HG03354 (cell line): ENCODE measurements around the gene FOXL2NB.

Experiments used
- ATAC-seq: cut with Tn5 transposase; IDR thresholded peaks from one replicate; pipeline ENCODE4 v1.9.1; 2021; ENCODE audit warnings: mild to moderate bottlenecking; ENCODE audit not compliant: unreplicated experiment, poor library complexity, severe bottlenecking

The FOXL2NB gene

GRCh38 chr3:138975351-138975750, 28.3 kb downstream of the FOXL2NB start:
- no peak for ATAC-seq

GRCh38 chr3:138976047-138976446, 29.0 kb downstream of the FOXL2NB start:
- ATAC-seq: no peak

GRCh38 chr3:138984816-138985215, 37.8 kb downstream of the FOXL2NB start:
- no peak for ATAC-seq

GRCh38 chr3:138985932-138986331, 38.9 kb downstream of the FOXL2NB start:
- no peak for ATAC-seq

- no peak for ATAC-seq
These were observed 40.2 kb downstream of the FOXL2NB start for GRCh38 chr3:138987181-138987580.

GRCh38 chr3:138995706-138996105, 48.7 kb downstream of the FOXL2NB start:
- ATAC-seq: no peak
